Nephron progenitor cell (in vitro differentiated cells): Measurements from ENCODE around the gene CNGA1.

ENCODE experiments used
- DNase-seq: peaks from one replicate; pipeline ENCODE4 v3.0.0; 2021
- H3K27ac Mint-ChIP-seq: 2 replicates; pipeline ENCODE4 v1.8.0; 2021; ENCODE audit warnings: mild to moderate bottlenecking, moderate library complexity, mixed read lengths
- H3K27me3 Mint-ChIP-seq: 2 replicates; pipeline ENCODE4 v1.8.0; 2021; ENCODE audit warnings: mild to moderate bottlenecking, low read depth, mixed read lengths; ENCODE audit not compliant: poor library complexity
- H3K36me3 Mint-ChIP-seq: 2 replicates; pipeline ENCODE4 v1.8.0; 2021; ENCODE audit warnings: low read depth, mixed read lengths
- H3K4me1 Mint-ChIP-seq: 2 replicates; pipeline ENCODE4 v1.8.0; 2021; ENCODE audit warnings: mixed read lengths
- H3K4me3 Mint-ChIP-seq: 2 replicates; pipeline ENCODE4 v1.8.0; 2021; ENCODE audit warnings: mild to moderate bottlenecking, moderate library complexity, mixed read lengths
- H3K9me3 Mint-ChIP-seq: 2 replicates; pipeline ENCODE4 v1.8.0; 2021; ENCODE audit warnings: mild to moderate bottlenecking, moderate library complexity, mixed read lengths
- CTCF ChIP-seq: fragments of 200-600 bp; sonication (generic); IDR thresholded peaks from 2 replicates; pipeline ENCODE4 v1.5.0; 2021; ENCODE audit warnings: antibody characterized with exemption

Gene CNGA1

GRCh38 chr4:47990145-47990544 is 26.3 kb downstream of the CNGA1 start:
- H3K36me3 Mint-ChIP-seq = no peaks in the 10 kb centered on the region

GRCh38 chr4:47974566-47974965 is 41.9 kb downstream of the CNGA1 start:
- no peaks in the 10 kb centered on the region for H3K4me1 Mint-ChIP-seq
- H3K4me3 Mint-ChIP-seq = no peak overlapping the region
- TF ChIP-seq CTCF = no peak
- peaks cover 3% of the 10 kb centered on the region for H3K27me3 Mint-ChIP-seq
- H3K9me3 Mint-ChIP-seq = no peaks in the 10 kb centered on the region
- H3K27ac Mint-ChIP-seq = no peak overlapping the region
- no peak for DNase-seq
- H3K36me3 Mint-ChIP-seq = no peaks in the 10 kb centered on the region

More at GRCh38 chr4:47990145-47990544, 26.3 kb downstream of the CNGA1 start:
- no peak overlapping the region for H3K4me3 Mint-ChIP-seq
- no peaks in the 10 kb centered on the region for H3K4me1 Mint-ChIP-seq
- H3K27me3 Mint-ChIP-seq = peaks cover 5% of the 10 kb centered on the region
- no peak for TF ChIP-seq CTCF
- H3K27ac Mint-ChIP-seq = no peak overlapping the region
- no peak for DNase-seq
- peaks cover 37% of the 10 kb centered on the region for H3K9me3 Mint-ChIP-seq

- no peak overlapping the region for H3K4me3 Mint-ChIP-seq
- H3K27ac Mint-ChIP-seq = no peak overlapping the region
- no peak for TF ChIP-seq CTCF
- peaks cover 3% of the 10 kb centered on the region for H3K27me3 Mint-ChIP-seq
- no peaks in the 10 kb centered on the region for H3K9me3 Mint-ChIP-seq
- no peaks in the 10 kb centered on the region for H3K36me3 Mint-ChIP-seq
- no peak for DNase-seq
- H3K4me1 Mint-ChIP-seq = no peaks in the 10 kb centered on the region
Measured at GRCh38 chr4:47972721-47973120, 43.8 kb downstream of the CNGA1 start.

GRCh38 chr4:47972181-47972580 is 44.3 kb downstream of the CNGA1 start:
- Mint-ChIP-seq H3K4me3 (no peak overlapping the region), H3K27ac (no peak overlapping the region), H3K27me3 (peaks cover 3% of the 10 kb centered on the region), H3K36me3 (no peaks in the 10 kb centered on the region), H3K4me1 (no peaks in the 10 kb centered on the region), H3K9me3 (no peaks in the 10 kb centered on the region)
- no peak for DNase-seq
- TF ChIP-seq CTCF = no peak

- H3K9me3 Mint-ChIP-seq = peaks cover 4% of the 10 kb centered on the region
- no peaks in the 10 kb centered on the region for H3K4me1 Mint-ChIP-seq
- peaks cover 3% of the 10 kb centered on the region for H3K27me3 Mint-ChIP-seq
- H3K36me3 Mint-ChIP-seq = no peaks in the 10 kb centered on the region
- DNase-seq = no peak
- H3K4me3 Mint-ChIP-seq = no peak overlapping the region
- no peak for TF ChIP-seq CTCF
- H3K27ac Mint-ChIP-seq = no peak overlapping the region
Measured at GRCh38 chr4:47968847-47969246, 47.6 kb downstream of the CNGA1 start.

DNA sequence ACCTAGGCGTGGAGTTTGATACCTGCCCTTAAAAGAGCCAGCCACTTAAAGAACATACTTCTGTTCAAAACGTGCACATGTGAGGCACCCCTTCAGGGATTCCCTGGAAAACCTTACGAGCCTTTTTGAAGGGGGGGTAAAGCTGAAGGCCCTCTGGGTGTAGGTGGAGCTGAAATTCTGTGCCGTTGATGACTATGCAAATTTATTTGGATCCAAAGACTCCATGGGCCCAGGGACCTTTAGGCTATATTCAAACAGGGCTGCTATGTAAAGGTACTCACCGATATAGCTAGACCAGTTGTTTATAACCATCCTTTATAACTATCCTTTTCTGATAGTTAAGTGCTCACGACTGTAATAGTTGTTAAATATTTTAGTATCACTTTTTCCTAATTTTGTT is 61.8 kb downstream of the CNGA1 start:
- H3K4me1 Mint-ChIP-seq = no peaks in the 10 kb centered on the region
- H3K27me3 Mint-ChIP-seq = no peaks in the 10 kb centered on the region
- no peaks in the 10 kb centered on the region for H3K36me3 Mint-ChIP-seq
- no peak for TF ChIP-seq CTCF
- no peak for DNase-seq
- no peak overlapping the region for H3K27ac Mint-ChIP-seq
- no peak overlapping the region for H3K4me3 Mint-ChIP-seq
- peaks cover 4% of the 10 kb centered on the region for H3K9me3 Mint-ChIP-seq
